Activated T-helper 1 cell treated with anti-CD3 and anti-CD28 coated beads, Interleukin-2, amount 50 U/mL, for 16 hours (primary cell): ENCODE results near the gene MACROH2A2.
"Not testable (repeated sequence)": the region's sequence is repeated elsewhere in the genome, so short reads cannot be mapped to it uniquely, and the experiment has no call there.

Source experiments
- DNase-seq, 2 donors: peaks; one replicate each; pipeline ENCODE4 v3.0.0-alpha.2; 2020; ENCODE audit warnings: low read depth in 1 of 2, low spot score in 1 of 2

Gene MACROH2A2

DNA sequence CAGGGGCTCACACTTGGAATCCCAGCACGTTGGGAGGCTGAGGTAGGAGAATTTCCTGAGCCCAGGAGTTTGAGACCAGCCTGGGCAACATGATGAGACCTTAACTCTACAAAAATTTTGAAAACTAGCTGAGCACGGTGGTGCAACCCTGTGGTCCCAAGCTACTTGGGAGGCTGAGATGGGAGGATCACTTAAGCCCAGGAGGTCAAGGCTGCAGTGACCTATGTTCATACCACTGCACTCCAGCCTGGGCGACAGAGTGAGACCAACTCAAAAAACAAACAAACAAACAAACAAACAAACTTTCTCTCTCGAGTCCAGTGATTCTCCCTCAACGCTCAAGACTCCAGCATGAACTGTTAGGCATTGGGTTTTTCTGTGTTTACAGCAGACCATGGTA lies 95.9 kb downstream of the MACROH2A2 start:
- no peak for DNase-seq

DNA sequence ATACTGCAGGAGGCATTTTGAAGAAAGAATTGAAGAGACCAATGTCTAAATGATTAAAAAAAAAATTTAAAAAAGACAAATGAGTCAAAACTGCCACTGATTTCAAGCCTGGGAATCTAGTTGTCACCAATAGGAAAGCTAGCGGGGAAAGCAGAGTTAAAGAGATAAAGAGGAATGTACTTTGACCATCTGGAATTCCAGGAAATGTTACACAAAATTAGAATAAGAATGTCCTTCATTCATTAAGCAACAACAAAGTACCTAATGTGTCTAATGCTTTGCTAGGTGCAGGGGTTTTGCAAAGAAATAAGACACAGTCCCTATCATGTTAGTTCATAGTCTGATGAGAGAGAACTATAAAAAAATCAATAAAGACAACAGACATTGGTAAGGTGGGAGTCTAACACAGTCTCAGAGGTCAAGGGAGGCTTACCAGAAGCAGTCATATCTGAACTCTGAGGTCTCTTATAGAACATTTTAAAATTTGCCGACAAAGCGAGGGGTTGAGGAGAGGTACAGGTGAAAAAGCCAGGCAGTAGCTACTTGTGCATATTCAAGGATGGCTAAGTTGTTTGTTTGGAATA lies 102.7 kb downstream of the MACROH2A2 start:
- no peak for DNase-seq

DNA sequence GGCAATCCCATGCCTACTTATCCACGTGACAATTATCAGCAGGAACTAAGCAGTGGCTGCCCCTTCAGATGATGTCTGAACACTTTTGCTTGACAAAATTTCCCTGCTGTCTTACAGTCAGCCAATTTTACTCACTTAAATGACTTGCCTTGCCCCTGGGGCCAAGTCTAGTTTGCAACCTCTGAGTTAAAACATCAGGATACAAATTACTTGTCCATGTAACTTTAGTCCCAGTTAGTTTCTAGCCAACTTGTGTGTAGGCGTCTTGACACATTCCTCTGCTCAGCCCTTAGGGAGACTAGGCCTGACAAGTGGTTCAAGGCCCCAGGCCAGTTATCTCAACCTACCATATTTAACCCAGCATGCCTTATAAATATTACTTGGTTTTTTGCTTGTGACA lies 105.5 kb downstream of the MACROH2A2 start:
- DNase-seq: no peak

DNA sequence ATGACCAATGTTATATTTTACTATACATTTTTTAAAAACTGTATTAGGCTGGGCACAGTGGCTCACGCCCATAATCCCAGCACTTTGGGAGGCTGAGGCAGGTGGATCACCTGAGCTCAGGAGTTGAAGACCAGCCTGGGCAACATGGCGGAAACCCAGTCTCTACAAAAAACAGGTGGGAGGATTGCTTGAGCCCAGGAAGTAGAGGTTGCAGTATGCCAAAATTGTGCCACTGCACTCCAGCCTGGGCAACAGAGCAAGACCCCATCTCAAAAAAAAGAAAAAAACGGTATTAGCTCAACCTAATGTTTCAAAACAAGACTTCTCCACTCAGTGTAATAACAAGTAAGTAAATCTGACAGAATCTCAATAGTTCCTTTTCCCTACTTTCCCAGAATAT lies 106.7 kb downstream of the MACROH2A2 start:
- not testable (repeated sequence) for DNase-seq

DNA sequence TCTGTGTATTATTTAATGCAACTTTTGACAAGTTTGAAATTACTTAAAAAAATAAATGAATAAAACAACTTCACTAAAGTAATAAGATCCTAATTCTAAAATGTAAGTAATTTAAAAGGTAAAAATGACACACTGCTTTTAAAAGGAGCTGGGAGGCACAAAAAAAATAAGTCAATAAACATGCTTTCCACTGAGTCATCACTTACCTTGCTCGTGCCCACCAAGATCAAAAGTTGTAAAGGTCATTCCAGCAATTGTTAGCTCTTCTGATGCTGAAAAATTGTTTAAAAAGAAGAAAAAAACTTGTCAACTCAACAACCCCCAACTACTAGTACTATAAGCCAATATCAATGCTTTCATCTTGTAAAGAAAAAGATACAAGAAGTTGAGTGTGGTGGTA lies 108.2 kb downstream of the MACROH2A2 start:
- no peak for DNase-seq
